SK-N-SH treated with all-trans-retinoic acid at 6 μM for 48 hours (cell line): ENCODE data around the gene REV3L.

Experiments
- ATAC-seq: fragments of 200-7000 bp; cut with Tn5 transposase; 3 replicates; pipeline ENCODE4 v1.9.1; 2020; ENCODE audit warnings: mild to moderate bottlenecking, moderate library complexity
- ARNTL ChIP-seq: fragments of 450-650 bp; formaldehyde crosslinking; IDR thresholded peaks from 2 replicates; pipeline ENCODE4 v1.5.0; 2020; ENCODE audit warnings: low read depth, mild to moderate bottlenecking, moderate library complexity, borderline replicate concordance
- BACH2 ChIP-seq: fragments of 250-450 bp; sonication (Bioruptor Pico); IDR thresholded peaks from 2 replicates; pipeline ENCODE4 v1.9.0; 2021; ENCODE audit warnings: mild to moderate bottlenecking, borderline replicate concordance
- CSDC2 ChIP-seq: fragments of 250-450 bp; sonication (Bioruptor Pico); IDR thresholded peaks from 2 replicates; pipeline ENCODE4 v1.5.0; 2020; ENCODE audit warnings: mild to moderate bottlenecking, moderate library complexity
- ESRRG ChIP-seq: fragments of 250-450 bp; sonication (Bioruptor Pico); IDR thresholded peaks from 2 replicates; pipeline ENCODE4 v1.6.1; 2021; ENCODE audit warnings: mild to moderate bottlenecking
- GLIS3 ChIP-seq: fragments of 250-450 bp; sonication (Bioruptor Pico); IDR thresholded peaks from 2 replicates; pipeline ENCODE4 v1.5.0; 2020; ENCODE audit warnings: mild to moderate bottlenecking, moderate library complexity
- ISL1 ChIP-seq: fragments of 250-450 bp; sonication (Bioruptor Pico); IDR thresholded peaks from 2 replicates; pipeline ENCODE4 v2.1.2; 2022; ENCODE audit warnings: mild to moderate bottlenecking, moderate library complexity
- OSR1 ChIP-seq: fragments of 250-450 bp; sonication (Bioruptor Pico); IDR thresholded peaks from 2 replicates; pipeline ENCODE4 v1.8.0; 2022; ENCODE audit warnings: moderate library complexity, mild to moderate bottlenecking, inconsistent platforms
- PPARA ChIP-seq: fragments of 250-450 bp; sonication (Bioruptor Pico); IDR thresholded peaks from 2 replicates; pipeline ENCODE4 v1.5.0; 2020; ENCODE audit warnings: mild to moderate bottlenecking, borderline replicate concordance
- RARB ChIP-seq: fragments of 250-450 bp; sonication (Bioruptor Pico); IDR thresholded peaks from 2 replicates; pipeline ENCODE4 v1.8.0; 2021; ENCODE audit warnings: mild to moderate bottlenecking, moderate library complexity
- SNAI2 ChIP-seq: fragments of 250-450 bp; sonication (Bioruptor Pico); IDR thresholded peaks from 2 replicates; pipeline ENCODE4 v1.5.0; 2020; ENCODE audit warnings: mild to moderate bottlenecking, moderate library complexity
- TCF4 ChIP-seq: fragments of 250-450 bp; sonication (Bioruptor Pico); IDR thresholded peaks from 2 replicates; pipeline ENCODE4 v1.8.0; 2021; ENCODE audit warnings: mild to moderate bottlenecking, moderate library complexity, borderline replicate concordance
- TOX ChIP-seq: fragments of 250-450 bp; sonication (Bioruptor Pico); IDR thresholded peaks from 2 replicates; pipeline ENCODE4 v1.8.0; 2021; ENCODE audit warnings: mild to moderate bottlenecking, moderate library complexity, borderline replicate concordance
- ZC3H10 ChIP-seq: fragments of 250-450 bp; sonication (Bioruptor Pico); IDR thresholded peaks from 2 replicates; pipeline ENCODE4 v1.5.1; 2021; ENCODE audit warnings: mild to moderate bottlenecking, moderate library complexity
- ZFP3 ChIP-seq: fragments of 250-450 bp; sonication (Bioruptor Pico); IDR thresholded peaks from 2 replicates; pipeline ENCODE4 v1.5.0; 2020; ENCODE audit warnings: mild to moderate bottlenecking, moderate library complexity
- ZFP30 ChIP-seq: fragments of 450-650 bp; formaldehyde crosslinking; IDR thresholded peaks from 2 replicates; pipeline ENCODE4 v1.5.0; 2022; ENCODE audit warnings: mild to moderate bottlenecking, moderate library complexity
- ZNF565 ChIP-seq: fragments of 450-650 bp; formaldehyde crosslinking; conservative IDR thresholded peaks from 2 replicates; pipeline ENCODE4 v1.5.0; 2020; ENCODE audit warnings: low read depth, mild to moderate bottlenecking, moderate library complexity
- ZNF70 ChIP-seq: fragments of 450-650 bp; formaldehyde crosslinking; IDR thresholded peaks from 2 replicates; pipeline ENCODE4 v1.5.0; 2020; ENCODE audit warnings: mild to moderate bottlenecking, moderate library complexity
- TF ChIP-seq, protein P1 (sequence below): fragments of 250-450 bp; sonication (Bioruptor Pico); IDR thresholded peaks from 2 replicates; pipeline ENCODE4 v1.5.1; 2021; ENCODE audit warnings: mild to moderate bottlenecking, moderate library complexity
- TF ChIP-seq, protein P2 (sequence below): fragments of 250-450 bp; sonication (Bioruptor Pico); IDR thresholded peaks from 2 replicates; pipeline ENCODE4 v1.5.1; 2020; ENCODE audit warnings: low read depth, mild to moderate bottlenecking, moderate library complexity
- TF ChIP-seq, protein P3 (sequence below): fragments of 250-450 bp; sonication (Bioruptor Pico); IDR thresholded peaks from 2 replicates; pipeline ENCODE4 v1.5.0; 2020; ENCODE audit warnings: mild to moderate bottlenecking, moderate library complexity
- TF ChIP-seq, protein P4 (sequence below): fragments of 250-450 bp; sonication (Bioruptor Pico); IDR thresholded peaks from 2 replicates; pipeline ENCODE4 v1.8.0; 2020; ENCODE audit warnings: mild to moderate bottlenecking, moderate library complexity, borderline replicate concordance
- TF ChIP-seq, protein P5 (sequence below): fragments of 250-450 bp; sonication (Bioruptor Pico); IDR thresholded peaks from 2 replicates; pipeline ENCODE4 v1.8.0; 2021; ENCODE audit warnings: low read depth, mild to moderate bottlenecking, moderate library complexity, borderline replicate concordance

The REV3L gene

DNA sequence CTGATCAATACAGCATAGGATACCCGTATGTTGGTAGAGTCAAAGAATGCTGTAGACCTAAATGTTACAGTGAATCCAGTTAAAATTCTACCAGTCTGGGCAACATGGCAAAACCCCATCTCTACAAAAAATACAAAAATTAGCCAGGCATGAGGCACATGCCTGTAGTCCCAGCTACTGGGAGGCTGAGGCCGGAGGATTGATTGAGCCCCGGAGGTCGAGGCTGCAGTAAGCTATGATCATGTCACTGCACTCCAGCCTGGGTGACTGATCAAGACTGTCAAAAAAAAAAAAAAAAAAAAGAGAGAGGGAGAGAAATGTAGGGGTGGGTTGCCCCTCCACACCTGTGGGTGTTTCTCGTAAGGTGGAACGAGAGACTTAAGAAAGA, 228.2 kb downstream of the REV3L start:
- TF ChIP-seq, protein P1, sequence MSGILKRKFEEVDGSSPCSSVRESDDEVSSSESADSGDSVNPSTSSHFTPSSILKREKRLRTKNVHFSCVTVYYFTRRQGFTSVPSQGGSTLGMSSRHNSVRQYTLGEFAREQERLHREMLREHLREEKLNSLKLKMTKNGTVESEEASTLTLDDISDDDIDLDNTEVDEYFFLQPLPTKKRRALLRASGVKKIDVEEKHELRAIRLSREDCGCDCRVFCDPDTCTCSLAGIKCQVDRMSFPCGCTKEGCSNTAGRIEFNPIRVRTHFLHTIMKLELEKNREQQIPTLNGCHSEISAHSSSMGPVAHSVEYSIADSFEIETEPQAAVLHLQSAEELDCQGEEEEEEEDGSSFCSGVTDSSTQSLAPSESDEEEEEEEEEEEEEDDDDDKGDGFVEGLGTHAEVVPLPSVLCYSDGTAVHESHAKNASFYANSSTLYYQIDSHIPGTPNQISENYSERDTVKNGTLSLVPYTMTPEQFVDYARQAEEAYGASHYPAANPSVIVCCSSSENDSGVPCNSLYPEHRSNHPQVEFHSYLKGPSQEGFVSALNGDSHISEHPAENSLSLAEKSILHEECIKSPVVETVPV (CRISPR knock-in tag), result no peak
- TF ChIP-seq, protein P2, sequence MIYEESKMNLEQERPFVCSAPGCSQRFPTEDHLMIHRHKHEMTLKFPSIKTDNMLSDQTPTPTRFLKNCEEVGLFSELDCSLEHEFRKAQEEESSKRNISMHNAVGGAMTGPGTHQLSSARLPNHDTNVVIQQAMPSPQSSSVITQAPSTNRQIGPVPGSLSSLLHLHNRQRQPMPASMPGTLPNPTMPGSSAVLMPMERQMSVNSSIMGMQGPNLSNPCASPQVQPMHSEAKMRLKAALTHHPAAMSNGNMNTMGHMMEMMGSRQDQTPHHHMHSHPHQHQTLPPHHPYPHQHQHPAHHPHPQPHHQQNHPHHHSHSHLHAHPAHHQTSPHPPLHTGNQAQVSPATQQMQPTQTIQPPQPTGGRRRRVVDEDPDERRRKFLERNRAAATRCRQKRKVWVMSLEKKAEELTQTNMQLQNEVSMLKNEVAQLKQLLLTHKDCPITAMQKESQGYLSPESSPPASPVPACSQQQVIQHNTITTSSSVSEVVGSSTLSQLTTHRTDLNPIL (CRISPR knock-in tag), result no peak
- TF ChIP-seq ZNF565 (CRISPR knock-in tag) (no peak), ESRRG (CRISPR knock-in tag) (no peak), ARNTL (no peak), ZC3H10 (no peak), ZFP30 (CRISPR knock-in tag) (no peak), ISL1 (CRISPR knock-in tag) (no peak), TCF4 (CRISPR knock-in tag) (no peak), SNAI2 (CRISPR knock-in tag) (no peak)
- TF ChIP-seq, protein P3, sequence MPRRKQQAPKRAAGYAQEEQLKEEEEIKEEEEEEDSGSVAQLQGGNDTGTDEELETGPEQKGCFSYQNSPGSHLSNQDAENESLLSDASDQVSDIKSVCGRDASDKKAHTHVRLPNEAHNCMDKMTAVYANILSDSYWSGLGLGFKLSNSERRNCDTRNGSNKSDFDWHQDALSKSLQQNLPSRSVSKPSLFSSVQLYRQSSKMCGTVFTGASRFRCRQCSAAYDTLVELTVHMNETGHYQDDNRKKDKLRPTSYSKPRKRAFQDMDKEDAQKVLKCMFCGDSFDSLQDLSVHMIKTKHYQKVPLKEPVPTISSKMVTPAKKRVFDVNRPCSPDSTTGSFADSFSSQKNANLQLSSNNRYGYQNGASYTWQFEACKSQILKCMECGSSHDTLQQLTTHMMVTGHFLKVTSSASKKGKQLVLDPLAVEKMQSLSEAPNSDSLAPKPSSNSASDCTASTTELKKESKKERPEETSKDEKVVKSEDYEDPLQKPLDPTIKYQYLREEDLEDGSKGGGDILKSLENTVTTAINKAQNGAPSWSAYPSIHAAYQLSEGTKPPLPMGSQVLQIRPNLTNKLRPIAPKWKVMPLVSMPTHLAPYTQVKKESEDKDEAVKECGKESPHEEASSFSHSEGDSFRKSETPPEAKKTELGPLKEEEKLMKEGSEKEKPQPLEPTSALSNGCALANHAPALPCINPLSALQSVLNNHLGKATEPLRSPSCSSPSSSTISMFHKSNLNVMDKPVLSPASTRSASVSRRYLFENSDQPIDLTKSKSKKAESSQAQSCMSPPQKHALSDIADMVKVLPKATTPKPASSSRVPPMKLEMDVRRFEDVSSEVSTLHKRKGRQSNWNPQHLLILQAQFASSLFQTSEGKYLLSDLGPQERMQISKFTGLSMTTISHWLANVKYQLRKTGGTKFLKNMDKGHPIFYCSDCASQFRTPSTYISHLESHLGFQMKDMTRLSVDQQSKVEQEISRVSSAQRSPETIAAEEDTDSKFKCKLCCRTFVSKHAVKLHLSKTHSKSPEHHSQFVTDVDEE (CRISPR knock-in tag), result no peak
- no peak for ATAC-seq

DNA sequence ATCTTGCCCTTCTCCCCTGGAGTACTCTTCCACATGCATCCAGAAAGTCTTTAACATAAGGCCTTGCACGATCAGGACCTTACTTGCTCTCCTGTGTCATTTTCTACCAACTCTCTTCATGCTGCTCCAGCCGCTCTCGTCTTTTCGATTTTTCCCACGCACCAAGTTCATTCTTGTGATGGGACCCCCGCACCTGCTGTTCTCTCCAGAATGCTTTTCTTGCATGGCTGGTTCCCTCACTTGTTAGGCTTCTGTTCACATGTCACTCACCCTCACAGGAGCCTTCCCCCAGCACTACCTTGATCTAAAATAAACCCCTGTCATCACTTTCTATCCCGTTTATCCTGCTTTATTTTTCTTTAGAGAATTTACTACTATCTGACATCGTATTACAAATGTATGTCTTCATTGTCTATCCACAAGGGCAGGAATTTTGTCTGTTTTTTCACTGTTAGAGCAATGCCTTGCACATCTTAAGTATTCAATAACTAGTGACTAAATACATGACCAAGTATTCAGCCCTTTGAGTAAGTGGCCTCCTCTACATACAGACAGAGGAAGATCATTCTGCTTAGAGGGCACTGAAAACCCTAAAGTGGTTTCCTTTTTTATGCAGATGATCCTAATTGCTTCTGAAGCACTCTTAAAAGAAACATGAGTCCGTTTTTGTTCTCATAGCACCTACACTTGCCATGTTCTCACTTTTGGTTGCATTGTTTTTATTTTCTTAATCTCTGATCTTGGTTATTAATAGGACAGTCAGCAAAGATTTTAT, 228.8 kb downstream of the REV3L start:
- TF ChIP-seq PPARA (CRISPR knock-in tag) (no peak), ZFP30 (CRISPR knock-in tag) (no peak), CSDC2 (no peak), GLIS3 (CRISPR knock-in tag) (no peak), BACH2 (CRISPR knock-in tag) (no peak), SNAI2 (CRISPR knock-in tag) (no peak), TOX (CRISPR knock-in tag) (no peak), ZC3H10 (no peak), ZNF70 (CRISPR knock-in tag) (no peak), TCF4 (CRISPR knock-in tag) (no peak), RARB (CRISPR knock-in tag) (no peak), ZNF565 (CRISPR knock-in tag) (no peak), OSR1 (CRISPR knock-in tag) (no peak), ISL1 (CRISPR knock-in tag) (no peak), ZFP3 (CRISPR knock-in tag) (no peak)
- TF ChIP-seq, protein P4, sequence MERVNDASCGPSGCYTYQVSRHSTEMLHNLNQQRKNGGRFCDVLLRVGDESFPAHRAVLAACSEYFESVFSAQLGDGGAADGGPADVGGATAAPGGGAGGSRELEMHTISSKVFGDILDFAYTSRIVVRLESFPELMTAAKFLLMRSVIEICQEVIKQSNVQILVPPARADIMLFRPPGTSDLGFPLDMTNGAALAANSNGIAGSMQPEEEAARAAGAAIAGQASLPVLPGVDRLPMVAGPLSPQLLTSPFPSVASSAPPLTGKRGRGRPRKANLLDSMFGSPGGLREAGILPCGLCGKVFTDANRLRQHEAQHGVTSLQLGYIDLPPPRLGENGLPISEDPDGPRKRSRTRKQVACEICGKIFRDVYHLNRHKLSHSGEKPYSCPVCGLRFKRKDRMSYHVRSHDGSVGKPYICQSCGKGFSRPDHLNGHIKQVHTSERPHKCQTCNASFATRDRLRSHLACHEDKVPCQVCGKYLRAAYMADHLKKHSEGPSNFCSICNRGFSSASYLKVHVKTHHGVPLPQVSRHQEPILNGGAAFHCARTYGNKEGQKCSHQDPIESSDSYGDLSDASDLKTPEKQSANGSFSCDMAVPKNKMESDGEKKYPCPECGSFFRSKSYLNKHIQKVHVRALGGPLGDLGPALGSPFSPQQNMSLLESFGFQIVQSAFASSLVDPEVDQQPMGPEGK (CRISPR knock-in tag), result no peak
- TF ChIP-seq, protein P5, sequence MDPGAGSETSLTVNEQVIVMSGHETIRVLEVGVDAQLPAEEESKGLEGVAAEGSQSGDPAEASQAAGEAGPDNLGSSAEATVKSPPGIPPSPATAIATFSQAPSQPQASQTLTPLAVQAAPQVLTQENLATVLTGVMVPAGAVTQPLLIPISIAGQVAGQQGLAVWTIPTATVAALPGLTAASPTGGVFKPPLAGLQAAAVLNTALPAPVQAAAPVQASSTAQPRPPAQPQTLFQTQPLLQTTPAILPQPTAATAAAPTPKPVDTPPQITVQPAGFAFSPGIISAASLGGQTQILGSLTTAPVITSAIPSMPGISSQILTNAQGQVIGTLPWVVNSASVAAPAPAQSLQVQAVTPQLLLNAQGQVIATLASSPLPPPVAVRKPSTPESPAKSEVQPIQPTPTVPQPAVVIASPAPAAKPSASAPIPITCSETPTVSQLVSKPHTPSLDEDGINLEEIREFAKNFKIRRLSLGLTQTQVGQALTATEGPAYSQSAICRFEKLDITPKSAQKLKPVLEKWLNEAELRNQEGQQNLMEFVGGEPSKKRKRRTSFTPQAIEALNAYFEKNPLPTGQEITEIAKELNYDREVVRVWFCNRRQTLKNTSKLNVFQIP, result no peak
- TF ChIP-seq, protein P1 (CRISPR knock-in tag), result no peak
- TF ChIP-seq, protein P3 (CRISPR knock-in tag), result no peak
- TF ChIP-seq, protein P2 (CRISPR knock-in tag), result no peak
- TF ChIP-seq, all 23 proteins: peak for 0
- ATAC-seq, result no peak
